ENCODE measurements around the gene CLGN.
"Not testable (repeated sequence)": the region's sequence is repeated elsewhere in the genome, so short reads cannot be mapped to it uniquely, and the experiment has no call there.

Gene CLGN

GRCh38 chr4:140427106-140427918 lies at the start of gene CLGN:
CLGN (minus strand) TSS chr4:140427648; CDS start chr4:140413078, 14,570 bp downstream.
- DNase-seq = peak; percentile 9 to 46

- no peak for DNase-seq
Observed at GRCh38 chr4:140472156-140472555, 44.7 kb upstream of the CLGN start.

GRCh38 chr4:140469791-140470733 lies 42.6 kb upstream of the CLGN start:
- no peak for DNase-seq

GRCh38 chr4:140466146-140466545 lies 38.7 kb upstream of the CLGN start:
- no peak for DNase-seq

GRCh38 chr4:140463614-140464013 lies 36.2 kb upstream of the CLGN start:
- DNase-seq = no peak

GRCh38 chr4:140463182-140463581 lies 35.7 kb upstream of the CLGN start:
- no peak for DNase-seq

- no peak for DNase-seq
Observed at GRCh38 chr4:140450352-140450751, 22.9 kb upstream of the CLGN start.

- no peak for DNase-seq
Observed at GRCh38 chr4:140448830-140449229, 21.4 kb upstream of the CLGN start.

- no peak for DNase-seq
Observed at GRCh38 chr4:140448162-140448561, 20.7 kb upstream of the CLGN start.

- DNase-seq = not testable (repeated sequence)
Observed at GRCh38 chr4:140444347-140444746, 16.9 kb upstream of the CLGN start.

GRCh38 chr4:140439644-140440142 lies 12.2 kb upstream of the CLGN start:
- no peak for DNase-seq

GRCh38 chr4:140427919-140428471 lies 547 bp upstream of the CLGN start:
- DNase-seq = no peak

- DNase-seq = no peak
Observed at GRCh38 chr4:140426610-140427105, 790 bp downstream of the CLGN start.

GRCh38 chr4:140423106-140423505 lies 4.3 kb downstream of the CLGN start:
- no peak for DNase-seq

- DNase-seq = not testable (repeated sequence)
Observed at GRCh38 chr4:140413130-140413969, 14.1 kb downstream of the CLGN start.

GRCh38 chr4:140408974-140409373 lies 18.5 kb downstream of the CLGN start:
- no peak for DNase-seq

- no peak for DNase-seq
Observed at GRCh38 chr4:140406292-140406691, 21.2 kb downstream of the CLGN start.

GRCh38 chr4:140400111-140400510 lies 27.3 kb downstream of the CLGN start:
- DNase-seq = no peak

- no peak for DNase-seq
Observed at GRCh38 chr4:140395668-140396067, 31.8 kb downstream of the CLGN start.

GRCh38 chr4:140388015-140388414 lies 39.4 kb downstream of the CLGN start:
- no peak for DNase-seq

GRCh38 chr4:140382732-140383131 lies 44.7 kb downstream of the CLGN start:
- no peak for DNase-seq

GRCh38 chr4:140374130-140374477 lies 53.3 kb downstream of the CLGN start:
- DNase-seq = no peak

Data from CD4-positive, alpha-beta T cell treated with Interleukin-4 for 1 hour (primary cell).